Erythroblast (primary cell): ENCODE measurements around the gene UBE3B.

Experiments
- GATA1 ChIP-seq: IDR thresholded peaks from 2 replicates; pipeline ENCODE4 v1.6.1; 2011; ENCODE audit warnings: low read depth, mild to moderate bottlenecking, control low read depth, low read length, moderate library complexity
- POLR2A ChIP-seq: IDR thresholded peaks from 2 replicates; pipeline ENCODE4 v1.6.1; 2011; ENCODE audit warnings: mild to moderate bottlenecking, low read length

GRCh38 chr12:109496306-109496705 lies 18.9 kb downstream of the UBE3B start:
- TF ChIP-seq POLR2A (no peak), GATA1 (no peak)
